ENCODE measurements around the gene PRDX6.
"Not testable (repeated sequence)": the region's sequence is repeated elsewhere in the genome, so short reads cannot be mapped to it uniquely, and the experiment has no call there.

PRDX6 gene, protein sequence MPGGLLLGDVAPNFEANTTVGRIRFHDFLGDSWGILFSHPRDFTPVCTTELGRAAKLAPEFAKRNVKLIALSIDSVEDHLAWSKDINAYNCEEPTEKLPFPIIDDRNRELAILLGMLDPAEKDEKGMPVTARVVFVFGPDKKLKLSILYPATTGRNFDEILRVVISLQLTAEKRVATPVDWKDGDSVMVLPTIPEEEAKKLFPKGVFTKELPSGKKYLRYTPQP

DNA sequence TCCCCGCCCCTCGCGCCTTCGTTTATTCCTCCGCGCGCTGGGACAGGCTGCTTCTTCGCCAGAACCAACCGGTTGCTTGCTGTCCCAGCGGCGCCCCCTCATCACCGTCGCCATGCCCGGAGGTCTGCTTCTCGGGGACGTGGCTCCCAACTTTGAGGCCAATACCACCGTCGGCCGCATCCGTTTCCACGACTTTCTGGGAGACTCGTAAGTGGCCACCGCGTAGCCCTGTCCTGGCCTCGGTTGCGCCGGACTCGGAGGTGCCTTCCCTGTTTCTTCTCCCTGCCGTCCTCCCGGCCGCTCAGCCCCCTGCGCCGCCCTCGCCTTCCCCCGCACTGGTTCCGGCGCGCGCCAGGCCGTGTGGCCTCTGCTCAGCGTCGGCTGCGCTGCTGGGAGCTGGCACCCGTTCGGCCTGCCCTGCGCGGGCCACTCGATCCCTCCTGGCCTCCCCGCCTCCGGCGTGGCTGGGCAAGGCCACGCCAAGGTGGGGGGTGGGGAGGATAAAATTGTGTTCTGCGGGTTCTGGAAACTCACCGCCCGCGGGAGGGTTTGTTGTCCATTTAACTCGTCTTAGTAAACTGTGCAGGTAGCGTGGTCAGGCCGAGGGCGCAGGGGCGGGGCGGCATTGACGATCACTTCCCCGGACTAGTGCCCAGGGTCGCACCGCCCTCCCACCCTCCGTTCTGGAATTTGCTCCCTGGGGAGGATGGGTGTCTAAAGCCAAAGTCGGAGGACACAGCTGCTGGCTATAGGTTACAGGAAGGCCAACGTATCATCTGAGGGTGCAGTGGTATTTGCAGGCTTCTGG lies at the start of gene PRDX6:
Gene PRDX6 (plus strand): TSS at position 50 of the 808 bp plus-strand sequence. CDS start 63 bp downstream, at position 113.
- DNase-seq: peak; percentile 67

DNA sequence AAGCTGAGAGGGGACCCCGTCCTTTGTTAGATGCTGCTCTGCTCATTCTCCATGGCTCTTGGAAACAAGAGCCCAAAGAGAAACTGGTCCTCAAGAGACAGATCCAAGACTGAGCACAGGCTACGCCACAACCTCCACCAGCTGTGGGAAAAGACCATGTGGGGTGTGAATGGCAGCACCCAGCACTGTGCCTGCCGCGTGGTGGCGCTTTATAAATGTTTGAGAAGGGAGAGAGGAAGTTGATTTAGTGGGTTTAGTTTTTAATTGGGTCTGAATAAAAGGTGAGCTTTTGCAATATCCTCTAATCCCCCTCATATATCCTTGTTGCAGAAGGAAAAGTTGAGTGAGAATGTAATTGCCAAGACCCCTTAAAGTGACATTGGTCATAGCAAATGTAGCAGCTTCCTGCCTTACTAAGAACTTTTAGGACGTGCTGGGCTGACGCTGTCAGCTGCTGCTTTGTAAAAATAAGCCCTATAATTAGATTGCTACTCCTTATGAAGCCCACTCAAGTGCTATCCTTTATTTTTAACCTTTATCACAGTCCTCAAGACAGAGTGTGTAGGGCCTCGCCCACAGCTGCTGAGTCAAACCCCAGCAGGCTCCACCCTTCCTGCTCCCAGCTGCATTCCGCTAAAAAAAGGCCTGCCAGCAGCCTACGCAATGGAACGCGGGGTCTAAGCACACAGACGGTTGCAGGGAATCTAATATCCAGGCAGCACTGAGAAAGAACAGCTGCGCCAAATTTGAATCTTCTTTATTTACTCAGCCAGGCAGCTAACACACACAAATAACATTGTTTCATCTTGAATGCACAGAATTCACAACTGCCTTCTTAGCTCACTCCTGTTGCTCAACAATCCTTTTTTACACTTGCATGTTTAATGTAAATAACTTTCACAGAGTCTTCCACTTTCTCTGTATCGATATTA lies 47.4 kb upstream of the PRDX6 start:
- peak; percentile 98 for DNase-seq

DNA sequence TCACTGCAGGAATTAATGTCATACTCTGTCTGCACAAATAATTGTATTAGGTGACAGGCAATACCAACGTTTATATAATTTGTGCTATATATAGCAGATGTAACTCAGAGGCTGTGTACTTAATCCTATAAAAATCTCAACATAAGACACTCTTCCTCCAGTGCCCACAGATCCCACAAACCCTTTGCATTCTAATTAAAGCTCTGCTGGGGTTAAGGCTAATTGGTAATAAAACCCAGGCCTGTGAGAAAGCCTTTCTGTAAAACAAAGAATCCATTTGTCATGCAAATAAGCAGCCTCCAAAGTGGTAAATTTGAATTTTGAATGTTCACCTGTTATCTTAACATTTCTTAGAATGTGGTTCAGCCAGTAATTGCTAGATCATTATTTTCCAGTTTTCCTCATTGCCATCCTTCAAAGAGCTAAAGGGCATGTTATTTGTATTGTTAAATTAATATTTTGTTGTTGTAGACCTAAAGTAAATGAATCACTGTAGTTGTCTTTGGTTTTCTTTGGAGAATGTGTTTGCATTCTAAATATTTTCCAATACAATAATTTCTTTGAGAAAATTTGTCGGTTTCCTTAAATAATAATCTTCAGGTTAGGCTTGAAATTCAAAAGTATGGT lies 46.3 kb upstream of the PRDX6 start:
- no peak for DNase-seq

DNA sequence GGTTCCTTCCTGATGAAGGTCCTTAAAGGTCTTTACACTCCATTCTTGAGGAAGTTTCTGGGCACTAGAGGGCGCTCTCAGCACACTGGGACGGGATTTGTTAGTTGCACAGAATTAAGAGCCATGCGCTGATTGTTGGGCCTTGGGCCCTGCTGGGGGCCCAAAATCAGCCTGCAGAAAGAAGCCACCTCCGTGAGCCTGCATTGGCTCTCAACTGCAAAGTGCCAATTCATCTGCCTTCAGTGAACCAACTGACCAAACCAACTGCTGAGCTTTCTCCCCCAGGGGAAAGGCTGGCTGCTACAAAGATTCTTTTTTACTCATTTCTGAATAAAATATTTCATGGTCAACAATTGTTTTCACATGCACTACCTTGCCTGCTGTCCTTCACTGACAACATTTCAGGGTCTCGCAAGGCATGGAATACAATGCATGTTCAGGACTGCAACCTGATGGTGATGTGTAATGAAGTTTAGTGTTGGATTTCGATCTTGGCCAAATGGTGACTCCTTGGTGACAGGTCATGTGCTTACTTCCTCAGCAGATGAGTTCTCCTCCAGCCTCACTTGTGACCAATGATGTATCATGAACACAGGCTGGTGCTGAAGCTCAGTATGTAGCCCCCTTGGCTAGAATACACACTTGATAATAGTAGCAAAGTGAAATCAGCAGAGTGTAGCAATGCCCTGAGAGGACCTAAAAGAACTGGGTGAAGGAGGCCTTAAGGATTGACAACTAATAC lies 45.7 kb upstream of the PRDX6 start:
- peak; percentile 91 for DNase-seq

DNA sequence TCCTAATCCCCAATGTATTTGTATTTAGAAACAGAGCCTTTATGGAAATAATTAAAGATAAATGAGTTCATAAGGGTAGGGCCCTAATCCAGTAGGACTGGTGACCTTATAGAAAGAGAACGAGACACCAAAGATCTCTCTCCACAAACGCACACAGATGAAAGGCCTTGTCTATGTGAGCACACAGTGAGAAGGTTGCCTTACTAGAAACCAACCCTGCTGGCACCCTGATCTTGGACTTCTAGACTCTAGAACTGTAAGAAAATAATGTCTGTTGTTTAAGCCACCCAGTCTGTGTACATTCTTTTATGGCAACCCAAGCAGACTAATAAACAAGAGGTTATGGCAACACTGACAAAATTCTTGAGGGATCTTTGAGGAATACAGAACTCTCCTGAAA lies 44.8 kb upstream of the PRDX6 start:
- DNase-seq: no peak

DNA sequence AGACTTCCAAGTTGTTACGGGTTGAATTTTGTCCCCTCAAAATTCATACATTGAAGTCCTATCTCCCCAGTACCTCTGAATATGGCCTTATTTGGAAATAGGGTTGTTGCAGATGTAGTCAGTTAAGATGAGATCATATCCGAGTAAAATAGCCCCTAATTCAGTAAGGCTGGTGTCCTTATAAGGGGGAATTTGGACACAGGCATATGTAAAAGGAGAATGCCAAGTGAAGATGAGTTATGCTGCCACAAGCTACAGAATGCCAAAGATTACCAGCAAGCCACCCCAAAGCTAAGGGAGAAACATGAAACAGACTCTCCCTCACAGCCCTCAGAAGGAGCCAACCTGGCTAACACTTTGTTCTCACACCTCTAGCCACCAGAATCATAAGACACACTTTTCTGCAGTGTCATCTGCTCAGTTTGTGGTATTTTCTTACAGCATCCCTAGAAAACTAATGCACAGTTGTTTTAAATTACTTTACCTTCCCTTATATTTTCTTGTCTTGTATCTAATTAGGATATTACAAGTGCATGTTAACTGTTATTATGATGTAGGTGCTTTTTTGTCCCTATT lies 43.3 kb upstream of the PRDX6 start:
- DNase-seq: no peak

DNA sequence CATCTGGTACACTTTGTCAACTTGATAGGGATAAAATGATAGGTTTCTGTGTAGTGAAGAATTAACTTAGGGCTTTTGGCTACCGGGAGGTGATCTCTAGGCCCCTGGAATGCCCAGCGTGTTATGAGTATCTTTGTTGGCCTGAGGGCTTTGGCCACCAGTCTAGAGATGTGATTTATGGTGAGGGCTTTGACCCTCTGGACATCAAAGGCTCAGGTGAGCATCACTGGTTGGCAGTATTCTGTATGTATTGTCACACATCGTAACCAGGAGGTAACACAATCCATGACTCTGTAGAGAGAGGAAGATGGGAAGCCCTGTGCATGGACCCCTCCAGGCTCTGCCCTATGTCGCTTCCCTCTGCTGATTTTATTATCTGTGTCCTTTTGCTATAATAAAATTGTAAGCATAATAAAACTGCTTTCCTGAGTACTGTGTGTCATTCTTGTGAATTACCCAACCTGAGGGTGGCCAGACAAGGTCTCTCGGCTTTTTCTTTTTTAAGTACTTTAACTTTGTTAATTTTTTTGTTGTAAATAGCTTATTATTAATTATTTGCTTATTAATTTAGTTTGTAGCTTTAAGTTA lies 40.2 kb upstream of the PRDX6 start:
- DNase-seq: no peak

DNA sequence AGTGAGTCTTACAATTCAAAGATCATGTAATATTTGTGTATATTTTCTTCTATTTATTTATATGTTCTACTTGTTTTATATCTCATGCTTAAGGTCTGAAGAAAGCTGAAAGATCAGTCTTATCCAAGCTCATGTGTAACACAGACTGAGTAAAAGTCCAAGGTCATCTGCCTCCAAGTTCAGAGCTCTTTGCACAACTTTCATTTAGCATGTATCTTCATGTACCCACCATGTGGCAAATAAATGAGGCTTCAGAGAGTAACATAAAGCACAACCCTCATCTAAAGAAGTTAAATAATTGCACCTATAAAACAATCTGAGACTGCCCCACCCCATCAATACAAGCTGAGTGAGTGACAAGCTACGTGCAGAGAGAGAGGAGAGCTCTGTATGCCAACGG lies 38.5 kb upstream of the PRDX6 start:
- no peak for DNase-seq

DNA sequence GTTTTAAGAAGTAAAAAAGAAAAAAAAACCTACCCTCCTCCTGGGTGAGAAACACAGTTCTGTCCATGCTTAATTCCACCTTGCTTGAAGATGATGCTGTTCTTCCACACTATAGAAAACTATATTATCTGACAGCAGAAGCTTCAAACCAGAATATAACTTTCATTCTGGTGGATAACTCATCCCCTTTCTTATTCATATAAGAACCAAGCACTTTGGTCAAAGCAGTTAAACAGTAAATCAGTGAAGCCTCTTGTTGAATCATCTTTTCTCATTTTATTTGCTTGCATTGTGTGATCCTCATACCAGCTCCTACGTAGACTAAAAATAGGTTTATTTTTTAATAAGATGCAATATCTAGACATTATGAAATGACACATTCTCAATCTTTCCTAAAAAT lies 36.7 kb upstream of the PRDX6 start:
- no peak for DNase-seq

DNA sequence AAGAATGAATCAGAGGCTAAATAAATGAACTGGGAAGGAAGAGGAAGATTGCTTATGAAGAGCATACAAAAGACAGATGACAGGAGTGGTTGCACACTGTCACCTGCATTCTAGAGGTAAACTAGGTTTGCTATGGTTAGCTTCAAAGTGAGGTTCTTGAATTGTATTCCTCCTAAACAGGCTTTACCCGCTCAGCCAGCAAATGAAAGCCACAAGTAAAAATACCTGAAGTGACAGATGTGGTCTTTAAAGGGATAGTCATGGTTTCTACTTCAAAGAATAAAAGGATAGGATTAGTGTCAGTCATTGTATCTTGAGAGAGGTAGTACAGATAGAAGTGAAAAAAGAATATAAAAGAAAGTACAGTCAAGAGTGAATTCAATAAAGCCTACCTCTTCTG lies 32.4 kb upstream of the PRDX6 start:
- no peak for DNase-seq

DNA sequence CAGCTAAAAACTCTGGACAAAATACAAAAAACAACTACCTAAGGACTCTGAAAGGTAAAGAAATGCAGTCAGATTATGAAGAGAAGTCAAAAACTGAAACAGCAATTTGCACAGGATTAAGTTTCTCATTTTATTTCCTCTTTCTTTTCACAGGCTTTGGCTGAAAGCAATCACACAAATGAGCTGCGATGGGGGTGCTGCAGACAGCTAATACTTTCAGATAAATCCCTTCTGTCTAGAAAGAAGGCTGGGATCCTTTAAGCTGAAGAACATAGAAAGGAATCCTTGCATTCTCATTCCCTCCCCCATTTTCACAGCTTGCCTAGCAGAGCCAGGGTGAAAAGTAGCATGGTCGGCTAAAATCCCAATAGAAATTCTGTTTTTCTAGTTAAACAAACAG lies 32.0 kb upstream of the PRDX6 start:
- DNase-seq: no peak

DNA sequence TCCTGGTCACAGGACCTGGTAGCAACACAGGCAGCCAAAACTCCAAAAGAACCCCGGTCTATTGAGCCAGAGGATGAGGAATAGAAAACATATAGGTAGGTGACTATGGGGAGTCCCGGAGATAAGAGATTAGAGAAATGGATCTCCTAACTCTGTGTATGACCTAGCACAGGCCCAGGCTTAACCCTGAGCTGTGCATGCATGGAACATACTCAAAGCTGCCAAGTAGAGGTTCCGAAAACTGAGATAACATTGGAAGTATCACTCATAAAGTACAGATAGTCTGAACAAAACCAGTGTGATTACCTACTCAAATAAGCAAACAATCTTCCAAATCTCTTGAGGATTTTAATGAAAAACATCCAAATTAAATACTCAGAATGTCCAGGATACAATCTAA lies 31.5 kb upstream of the PRDX6 start:
- no peak for DNase-seq

DNA sequence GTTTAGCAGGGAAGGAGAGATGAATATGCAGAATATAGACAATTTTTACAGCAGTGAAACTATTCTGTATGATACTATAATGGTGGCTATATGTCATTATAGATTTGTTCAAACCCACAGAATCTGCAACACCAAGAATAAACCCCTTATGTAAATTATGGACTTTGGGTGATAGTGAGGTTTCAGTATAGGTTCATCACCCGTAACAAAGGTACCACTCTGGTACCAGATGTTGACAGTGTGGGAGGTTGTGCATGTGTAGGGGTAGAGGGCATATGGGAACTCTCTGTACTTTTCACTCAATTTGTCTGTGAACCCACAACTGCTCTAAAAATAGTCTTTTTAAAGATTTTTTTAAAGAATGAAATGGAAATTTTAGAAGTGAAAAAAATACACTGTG lies 29.9 kb upstream of the PRDX6 start:
- no peak for DNase-seq

DNA sequence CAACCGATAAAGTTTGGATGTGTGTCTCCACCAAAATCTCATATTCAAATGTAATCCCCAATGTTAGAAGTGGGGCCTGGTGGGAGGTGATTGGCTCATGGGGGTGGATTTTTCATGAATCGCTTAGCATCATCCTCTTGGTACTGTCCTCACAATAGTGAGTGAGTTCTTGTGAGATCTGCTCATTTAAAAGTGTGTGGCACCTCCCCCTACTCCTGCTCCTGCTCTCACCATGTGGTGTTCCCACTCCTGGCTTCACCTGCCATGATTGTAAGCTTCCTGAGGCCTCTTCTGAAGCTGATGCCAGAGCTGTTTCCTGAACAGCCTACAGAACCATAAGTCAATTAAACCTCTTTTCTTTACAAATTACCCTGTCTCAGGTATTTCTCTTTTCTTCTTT lies 28.2 kb upstream of the PRDX6 start:
- DNase-seq: no peak

DNA sequence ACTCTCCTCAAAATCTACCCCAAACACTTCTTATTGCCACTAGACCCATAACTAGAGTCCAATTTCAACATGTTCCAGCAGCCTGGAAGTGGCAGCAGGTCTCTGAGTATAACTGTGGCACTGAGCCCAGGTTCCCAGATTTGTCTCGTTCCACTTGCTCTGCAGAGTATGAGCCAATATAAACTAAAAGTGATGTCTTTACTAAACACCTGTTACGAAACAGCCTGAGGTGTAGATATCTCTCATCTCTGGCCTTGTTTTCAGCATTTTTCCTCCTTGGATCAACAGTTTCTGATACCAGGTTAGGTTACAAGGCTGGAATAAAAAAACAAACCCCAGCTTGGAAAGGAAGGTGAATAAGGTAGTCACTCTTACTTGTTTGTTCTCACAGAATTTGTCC lies 25.2 kb upstream of the PRDX6 start:
- DNase-seq: no peak

DNA sequence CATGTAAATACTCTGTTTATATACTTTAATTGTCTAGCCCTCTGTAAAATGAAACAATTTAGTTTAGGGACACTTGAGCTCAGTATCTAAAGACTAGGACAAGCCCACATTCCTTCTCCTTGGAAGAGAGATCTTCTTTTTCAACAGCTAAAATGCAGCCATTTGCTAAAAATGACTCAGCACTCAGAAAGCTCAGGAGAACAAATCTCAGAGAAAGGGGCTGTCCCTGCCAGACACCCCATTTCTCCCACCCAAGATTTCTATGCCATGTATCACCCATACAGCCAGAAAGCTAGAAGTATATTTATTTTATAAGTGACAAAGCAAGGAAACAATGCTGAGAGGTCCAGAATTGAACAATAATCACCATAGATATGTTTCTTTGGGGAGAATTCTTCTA lies 23.2 kb upstream of the PRDX6 start:
- no peak for DNase-seq

DNA sequence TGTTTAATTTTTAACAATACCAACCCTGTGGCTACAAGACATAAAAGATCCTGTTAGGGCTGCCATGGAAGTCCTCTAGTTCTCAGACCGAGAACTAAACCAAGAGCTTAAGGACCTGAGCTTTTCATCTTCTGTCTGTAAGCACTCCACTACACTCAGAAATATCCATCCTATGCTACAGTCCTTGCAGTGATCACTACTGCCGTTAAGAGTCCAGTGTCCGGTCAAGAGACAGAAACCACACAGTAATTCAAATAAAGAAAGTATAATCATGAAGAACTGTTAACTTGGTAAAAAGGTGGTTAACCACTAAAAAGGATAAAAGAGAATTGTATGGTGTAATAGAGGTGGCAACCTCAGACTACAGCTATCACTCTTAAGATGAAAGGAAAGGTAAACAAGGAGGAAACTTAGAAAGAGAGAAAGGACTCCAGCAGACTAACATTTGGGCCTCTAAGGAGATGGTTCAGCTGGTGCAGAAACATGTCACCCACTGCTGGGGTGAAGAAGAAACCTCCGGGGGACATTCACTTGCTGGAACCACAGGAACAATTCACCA lies 22.1 kb upstream of the PRDX6 start:
- no peak for DNase-seq

DNA sequence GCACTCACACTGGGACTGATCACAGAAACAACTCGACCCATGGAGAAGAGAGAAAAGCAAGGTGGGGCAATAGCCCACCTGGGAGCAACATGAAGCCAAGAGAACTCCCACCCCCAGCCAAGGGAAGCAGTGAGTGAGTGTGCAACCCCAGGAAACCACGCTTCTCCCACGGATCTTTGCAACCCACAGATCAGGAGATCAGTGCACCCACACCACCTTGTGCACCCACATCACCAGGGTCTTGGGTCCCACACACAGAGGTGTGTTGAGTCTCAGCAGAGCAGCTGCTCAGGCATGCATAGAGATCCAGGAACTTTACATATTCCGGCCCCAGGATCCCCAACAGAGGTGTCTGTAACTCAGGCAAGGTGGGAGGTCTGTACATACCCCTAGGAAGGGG lies 17.2 kb upstream of the PRDX6 start:
- no peak for DNase-seq

DNA sequence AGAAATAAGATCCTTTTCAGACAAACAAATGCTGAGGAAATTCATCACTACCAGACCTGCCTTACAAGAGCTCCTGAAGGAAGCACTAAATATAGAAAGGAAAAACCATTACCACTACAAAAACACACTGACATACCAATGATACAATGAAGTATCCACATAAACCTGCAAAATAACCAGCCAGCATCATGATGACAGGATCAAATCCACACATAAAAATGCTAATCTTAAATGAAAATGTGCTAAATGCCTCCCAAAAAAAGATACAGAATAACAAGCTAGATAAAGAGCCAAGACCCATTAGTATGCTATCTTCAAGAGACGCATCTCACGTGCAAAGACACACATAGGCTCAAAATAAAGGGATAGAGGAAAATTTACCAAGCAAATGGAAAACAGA lies 14.5 kb upstream of the PRDX6 start:
- not testable (repeated sequence) for DNase-seq

DNA sequence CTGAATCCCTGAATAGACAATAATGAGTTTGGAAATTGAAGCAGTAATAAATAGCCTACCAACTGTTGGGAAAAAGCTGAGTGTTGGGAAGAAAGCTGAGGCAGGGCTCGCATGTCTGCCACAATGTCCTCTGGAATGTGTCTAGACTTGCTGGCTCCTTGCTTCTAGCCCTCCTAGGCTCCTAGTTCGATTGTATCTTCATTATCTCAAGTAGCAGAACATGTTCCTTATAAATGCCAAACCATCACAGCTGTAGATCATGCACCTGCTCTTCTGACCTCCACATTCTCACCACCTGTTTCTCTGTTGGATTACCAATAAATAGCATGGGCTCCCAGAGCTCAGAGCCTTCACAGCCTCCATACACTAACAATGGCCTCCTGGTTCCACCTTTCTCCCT lies 12.9 kb upstream of the PRDX6 start:
- DNase-seq: not testable (repeated sequence)

DNA sequence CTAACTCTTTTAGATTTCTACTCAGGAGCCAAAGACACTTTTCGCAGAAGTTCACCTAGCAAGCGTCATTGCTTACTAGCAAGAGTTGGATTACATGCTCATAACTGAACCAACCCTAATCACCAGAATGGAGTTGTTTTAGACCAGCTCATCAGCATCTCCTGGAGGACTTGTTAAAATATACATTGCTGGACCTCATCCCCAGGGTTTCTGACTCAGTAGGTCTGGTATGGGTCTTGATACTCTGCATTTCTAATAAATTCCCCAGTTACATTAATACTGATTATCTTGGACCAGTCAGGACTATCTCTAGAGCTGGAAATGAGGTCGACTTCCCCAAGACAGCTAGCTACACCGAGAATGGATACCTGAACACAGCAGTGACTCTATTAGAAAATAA lies 9.7 kb upstream of the PRDX6 start:
- DNase-seq: no peak
